Measurements from ENCODE around the gene NR2C1. TPM values are rescaled to one million over a fixed set of nuclear protein-coding genes. Genes with fewer than 3 reads are reported as not detected.

NR2C1 gene
- total RNA-seq, 1 experiment from 2014 or later = 33.7 TPM

GRCh38 chr12:95002754-95003153 lies 70.7 kb downstream of the NR2C1 start:
- Histone ChIP-seq H3K27ac (ENCODE audit: low read depth, low read length) (peak overlapping the region; percentile 67; the same call in 1 of the 2 replicates), H4K20me1 (ENCODE audit: insufficient read depth) (no peaks in the 10 kb centered on the region), H3K9me2 (ENCODE audit: insufficient read depth) (no peaks in the 10 kb centered on the region), H3K9me3 (ENCODE audit: control insufficient read depth in 1 of 2, insufficient read depth in 1 of 2, low read depth in 1 of 2, low read length in 2 of 2) (no peaks in the 10 kb centered on the region; a peak in 1 of 4 replicates), H3K9ac (ENCODE audit: low read length) (peak overlapping the region; percentile 87), H3K79me2 (ENCODE audit: insufficient read depth, low read length) (peaks cover 56% of the 10 kb centered on the region), H2AFZ (ENCODE audit: low read depth, low read length, poor library complexity, severe bottlenecking) (no peak overlapping the region), H3K27me3 (ENCODE audit: insufficient read depth, low read length) (no peaks in the 10 kb centered on the region), H3K4me1 (ENCODE audit: control insufficient read depth in 1 of 2, insufficient read depth in 2 of 2, low read length in 2 of 2) (peaks cover 4 to 11% of the 10 kb centered on the region in 2 experiments; a peak in 3 of 4 replicates), H3K4me3 (replicated peaks in 1 of 2; ENCODE audit: low read depth in 1 of 2, low read length in 2 of 2) (peak overlapping the region; percentile 70 to 81), H3K4me2 (ENCODE audit: low read length) (peak overlapping the region; percentile 70), H3K36me3 (ENCODE audit: control insufficient read depth in 1 of 2, insufficient read depth in 2 of 2, low read length in 2 of 2) (0 out of 4 replicates have a peak, but pooled peaks cover 0 to 2% of the 10 kb centered on the region in 2 experiments)
- ChIA-PET CTCF (no interaction called here), POLR2A (no interaction called here), RAD21 (ENCODE audit: low non-redundant PET in 1 of 2, low total read pairs in 2 of 2, uncharacterized antibody in 2 of 2, unreplicated experiment in 2 of 2) (no interaction called here)
- ATAC-seq (no peak), DNase-seq (ENCODE audit: low read depth, low spot score) (no peak)
- TF ChIP-seq YY1 (IDR thresholded peaks at IDR 0.05; ENCODE audit: extremely low read depth, insufficient replicate concordance, low read depth, low read length) = no peak
- TF ChIP-seq REST (IDR thresholded peaks at IDR 0.05; ENCODE audit: low read depth) = no peak
- no peak for TF ChIP-seq TCF7L2 (IDR thresholded peaks at IDR 0.05; ENCODE audit: borderline replicate concordance, extremely low read depth, insufficient read depth, insufficient read length)
- TF ChIP-seq SP1 (IDR thresholded peaks at IDR 0.05; ENCODE audit: low read depth) = no peak
- TF ChIP-seq JUND (IDR thresholded peaks at IDR 0.05) = no peak
- TF ChIP-seq EGR1 (IDR thresholded peaks at IDR 0.05; ENCODE audit: low read depth) = no peak
- TF ChIP-seq SRF (IDR thresholded peaks at IDR 0.05; ENCODE audit: low read depth) = no peak
- no peak for TF ChIP-seq EZH2phosphoT487 (IDR thresholded peaks at IDR 0.05; ENCODE audit: borderline replicate concordance)
- BruUV-seq (replicated peaks) = no TSS peak
- intact Hi-C loops (cut with micrococcal nuclease) = no loop called here
